A549 treated with RU486 at 1 μM for 4 hours (cell line): ENCODE measurements around the gene XAGE1B. TPM values are rescaled to one million over a fixed set of nuclear protein-coding genes. Genes with fewer than 3 reads are reported as not detected.

Experiments
- total RNA-seq: library from RNA; stranded (reverse); fragments of 200-300 nt; extraction: Qiagen RNA extraction; gene quantifications from 5 replicates; pipeline ENCODE4 v1.2.3, GENCODE V29; 2022; ENCODE audit warnings: low read depth

XAGE1B gene
- total RNA-seq = 208 to 276 TPM (median 236 TPM) in 5 replicates

DNA sequence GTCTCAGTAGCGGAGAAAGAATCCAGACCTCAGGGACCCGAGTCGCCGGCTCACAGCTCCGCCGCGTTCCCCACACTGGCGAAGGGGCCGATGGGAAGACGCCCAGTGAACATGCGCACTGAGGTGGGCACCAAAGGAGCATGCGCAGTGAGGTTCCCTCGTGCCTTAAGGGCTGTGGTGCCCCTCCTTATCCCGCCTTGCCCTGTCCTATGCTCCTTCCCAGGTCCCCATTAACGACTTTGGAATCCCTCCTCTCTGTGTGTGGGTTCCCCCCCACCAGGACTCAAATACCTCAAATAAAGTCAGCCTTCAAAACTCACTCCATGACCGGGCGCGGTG, at the start of gene XAGE1B:
Gene XAGE1B (minus strand): TSS at position 77 of the 339 bp plus-strand sequence. CDS start 1,536 bp downstream, outside the sequence.

DNA sequence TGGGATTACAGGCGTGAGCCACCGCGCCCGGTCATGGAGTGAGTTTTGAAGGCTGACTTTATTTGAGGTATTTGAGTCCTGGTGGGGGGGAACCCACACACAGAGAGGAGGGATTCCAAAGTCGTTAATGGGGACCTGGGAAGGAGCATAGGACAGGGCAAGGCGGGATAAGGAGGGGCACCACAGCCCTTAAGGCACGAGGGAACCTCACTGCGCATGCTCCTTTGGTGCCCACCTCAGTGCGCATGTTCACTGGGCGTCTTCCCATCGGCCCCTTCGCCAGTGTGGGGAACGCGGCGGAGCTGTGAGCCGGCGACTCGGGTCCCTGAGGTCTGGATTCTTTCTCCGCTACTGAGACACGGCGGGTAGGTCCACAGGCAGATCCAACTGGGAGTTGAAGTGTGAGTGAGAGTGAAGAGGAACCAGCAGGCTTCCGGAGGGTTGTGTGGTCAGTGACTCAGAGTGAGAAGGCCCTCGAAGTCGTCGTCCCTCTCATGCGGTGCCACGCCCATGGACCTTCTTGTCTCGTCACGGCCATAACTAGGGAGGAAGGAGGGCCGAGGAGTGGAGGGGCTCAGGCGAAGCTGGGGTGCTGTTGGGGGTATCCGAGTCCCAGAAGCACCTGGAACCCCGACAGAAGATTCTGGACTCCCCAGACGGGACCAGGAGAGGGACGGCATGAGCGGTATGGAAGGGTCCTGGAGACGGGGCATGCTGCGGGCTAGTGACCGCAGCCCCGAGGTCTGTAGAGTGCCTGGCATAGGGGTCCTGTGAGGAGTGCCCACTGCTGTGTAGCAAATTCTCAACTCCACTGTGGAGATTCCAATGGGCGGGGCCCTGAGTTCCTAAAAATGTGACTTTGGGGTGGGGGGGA, 21.1 kb downstream of the XAGE1B start, which contains the start of gene XAGE1A:
Gene XAGE1A (plus strand): TSS at position 264 of the 874 bp plus-strand sequence. CDS start 1,554 bp downstream, outside the sequence.

Other genes with a start within 250 kb of the XAGE1B start
- not detected in 5 replicates for gene XAGE2, start 148.0 kb downstream of the XAGE1B start, total RNA-seq
- gene XAGE1A, start 21.3 kb downstream of the XAGE1B start, total RNA-seq = 12.2 to 35.3 TPM (median 24.0 TPM) in 3 of 5 replicates, not detected in the others
- not detected in 5 replicates for gene SSX7, start 137.8 kb upstream of the XAGE1B start, total RNA-seq
- not detected in 5 replicates for gene SSX2, start 190.1 kb upstream of the XAGE1B start, total RNA-seq
- gene SSX2B, start 234.2 kb upstream of the XAGE1B start, total RNA-seq = not detected in 5 replicates